ENCODE measurements around the gene SERTAD3. TPM values are rescaled to one million over a fixed set of nuclear protein-coding genes. Genes with fewer than 3 reads are reported as not detected.

Gene SERTAD3
- total and polyA plus RNA-seq, 2 of the 8 experiments (the other 6 are each of a cell fraction or from before 2014, with no cell fraction given), result 15.1 to 32.1 TPM

GRCh38 chr19:40425450-40426287 lies 18.5 kb downstream of the SERTAD3 start, which contains the start of gene SERTAD1 (continued):
- TF ChIP-seq CTCF (IDR thresholded peaks at IDR 0.05; ENCODE audit: control extremely low read depth in 1 of 3, insufficient read depth in 1 of 3, low read depth in 1 of 3, low read length in 3 of 3) (peak in 2 of 3 experiments; percentile 53 to 71; a peak in 2 of 4 replicates), CHD7 (IDR thresholded peaks at IDR 0.05; ENCODE audit: insufficient replicate concordance, low read length) (no peak), BACH1 (IDR thresholded peaks at IDR 0.05; ENCODE audit: low read length) (0 out of 2 replicates have a peak, but pooled peaks have one; percentile 0), NRF1 (IDR thresholded peaks at IDR 0.05; ENCODE audit: low read depth, low read length) (peak; percentile 70), CREB1 (IDR thresholded peaks at IDR 0.05) (peak; percentile 58), FOSL1 (IDR thresholded peaks at IDR 0.05; ENCODE audit: insufficient read depth, low read depth, low read length) (no peak), JUN (IDR thresholded peaks at IDR 0.05; ENCODE audit: low read depth, low read length) (no peak)
